Testis (tissue), 2 donors: ENCODE measurements around the gene PAPOLA.

Experiments
- CTCF ChIP-seq, 3 experiments: fragments of 450-650 bp in 2 of 3; fragments of 200-600 bp in 1 of 3; sonication (generic) in 1 of 3; IDR thresholded peaks; one replicate each; pipeline ENCODE4 v1.5.1; 2016 to 2019; ENCODE audit warnings: antibody characterized with exemption in 3 of 3, mild to moderate bottlenecking in 2 of 3, moderate library complexity in 1 of 3
- POLR2A ChIP-seq: fragments of 450-650 bp; IDR thresholded peaks from one replicate; pipeline ENCODE4 v1.6.1; 2017; ENCODE audit warnings: antibody characterized with exemption, mild to moderate bottlenecking, moderate library complexity

GRCh38 chr14:96512602-96513397 is 10.6 kb downstream of the PAPOLA start:
- TF ChIP-seq CTCF (IDR thresholded peaks at IDR 0.05) (no peak), POLR2A (no peak)
